ENCODE results near the gene SCP2. TPM values are rescaled to one million over a fixed set of nuclear protein-coding genes. Genes with fewer than 3 reads are reported as not detected.

Gene SCP2
- total and polyA plus RNA-seq, 2 of the 4 experiments (the other 2 are of a cell fraction): 70.4 to 83.1 TPM

DNA sequence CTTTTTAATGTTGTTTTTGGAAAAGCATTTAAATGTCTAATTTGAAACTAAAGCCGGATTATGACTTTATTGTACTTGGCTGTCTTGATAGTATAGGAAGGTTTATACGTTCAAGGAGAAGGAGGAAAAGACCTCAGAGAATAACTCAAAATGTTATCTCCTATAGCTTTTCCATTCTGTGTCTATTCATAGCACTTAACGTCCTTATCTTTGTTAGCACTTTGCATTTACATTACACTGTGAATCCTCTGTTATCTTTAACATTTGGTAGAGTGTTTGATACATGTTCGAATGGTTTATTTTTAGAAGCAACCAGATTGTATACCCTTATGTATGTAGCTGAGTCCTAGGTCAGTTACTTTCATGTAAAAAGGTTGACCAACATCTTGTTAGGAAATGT is 84.1 kb downstream of the SCP2 start:
- H3K18ac ChIP-seq (ENCODE audit: low read depth, low read length): no peak overlapping the region
- DNase-seq: no peak
- no peak for ATAC-seq (ENCODE audit: low read depth)
- H3K4me1 ChIP-seq (ENCODE audit: control insufficient read depth, insufficient read depth, low read length): no peaks in the 10 kb centered on the region
- no peaks in the 10 kb centered on the region for H3K9me3 ChIP-seq (ENCODE audit: control insufficient read depth, insufficient read depth, low read length)
- no peak overlapping the region for H3K23ac ChIP-seq (ENCODE audit: low read depth, low read length)
- H3K27me3 ChIP-seq (ENCODE audit: control insufficient read depth, insufficient read depth, low read length): no peaks in the 10 kb centered on the region
- H4K5ac ChIP-seq (ENCODE audit: low read depth, low read length): no peak overlapping the region
- H3K14ac ChIP-seq (replicated peaks; ENCODE audit: low read depth, low read length): no peak overlapping the region
- dilution Hi-C loops (cut with HindIII; ENCODE audit: low sequenced_read_pairs, unreplicated experiment): no loop called here
- H2BK20ac ChIP-seq (ENCODE audit: low read depth, low read length): no peak overlapping the region
- H4K8ac ChIP-seq (ENCODE audit: low read depth in 2 of 2, low read length in 2 of 2): no peak overlapping the region
- no peaks in the 10 kb centered on the region for H3K9me1 ChIP-seq (ENCODE audit: insufficient read depth, low read length)
- no peak overlapping the region for H3K27ac ChIP-seq (ENCODE audit: insufficient read depth, low read length)
- H3K79me1 ChIP-seq (ENCODE audit: low read depth in 1 of 2, low read length in 2 of 2): peaks cover 6 to 11% of the 10 kb centered on the region in 2 experiments; a peak in 3 of 4 replicates
- ChIA-PET CTCF (no interaction called here), POLR2A (ENCODE audit: unreplicated experiment) (no interaction called here)
- in situ Hi-C loops (cut with MboI; ENCODE audit: low sequenced_read_pairs): no loop called here
- no peak overlapping the region for H3K4ac ChIP-seq (ENCODE audit: low read depth, low read length)
- H4K20me1 ChIP-seq (ENCODE audit: insufficient read depth, low read length): no peaks in the 10 kb centered on the region
- H3K9ac ChIP-seq (ENCODE audit: low read depth, low read length): no peak overlapping the region
- no peak overlapping the region for H3K4me3 ChIP-seq (ENCODE audit: insufficient read depth, low read depth, low read length)
- WGBS, 2 experiments (ENCODE audit: extremely low coverage in 2 of 2, insufficient read length in 1 of 2): no CpG with 5 or more reads among the region's 4 CpGs
- no peak overlapping the region for H3K4me2 ChIP-seq (ENCODE audit: low read depth, low read length)
- H3K36me3 ChIP-seq (ENCODE audit: control insufficient read depth, insufficient read depth, low read length): no peaks in the 10 kb centered on the region
- TF ChIP-seq MAZ (IDR thresholded peaks at IDR 0.05; ENCODE audit: borderline replicate concordance, low read depth, low read length) (no peak), MXI1 (IDR thresholded peaks at IDR 0.05; ENCODE audit: borderline replicate concordance, low read depth, low read length) (no peak), SMC3 (IDR thresholded peaks at IDR 0.05; ENCODE audit: low read depth, low read length) (no peak), RFX5 (IDR thresholded peaks at IDR 0.05; ENCODE audit: low read depth, low read length) (no peak), CHD1 (IDR thresholded peaks at IDR 0.05; ENCODE audit: low read depth, low read length) (no peak), FOS (IDR thresholded peaks at IDR 0.05; ENCODE audit: low read depth, low read length) (no peak), NFE2L2 (IDR thresholded peaks at IDR 0.05; ENCODE audit: low read depth, low read length) (no peak), MAFK (IDR thresholded peaks at IDR 0.05; ENCODE audit: low read depth, low read length) (no peak), RAD21 (IDR thresholded peaks at IDR 0.05; ENCODE audit: low read length) (no peak), CEBPB (IDR thresholded peaks at IDR 0.05; ENCODE audit: low read depth, low read length) (no peak), BHLHE40 (IDR thresholded peaks at IDR 0.05; ENCODE audit: low read depth, low read length) (no peak), RCOR1 (IDR thresholded peaks at IDR 0.05; ENCODE audit: insufficient replicate concordance, low read length) (no peak), POLR2A (IDR thresholded peaks at IDR 0.05; ENCODE audit: low read depth, low read length) (no peak)
- TF ChIP-seq, protein P1, sequence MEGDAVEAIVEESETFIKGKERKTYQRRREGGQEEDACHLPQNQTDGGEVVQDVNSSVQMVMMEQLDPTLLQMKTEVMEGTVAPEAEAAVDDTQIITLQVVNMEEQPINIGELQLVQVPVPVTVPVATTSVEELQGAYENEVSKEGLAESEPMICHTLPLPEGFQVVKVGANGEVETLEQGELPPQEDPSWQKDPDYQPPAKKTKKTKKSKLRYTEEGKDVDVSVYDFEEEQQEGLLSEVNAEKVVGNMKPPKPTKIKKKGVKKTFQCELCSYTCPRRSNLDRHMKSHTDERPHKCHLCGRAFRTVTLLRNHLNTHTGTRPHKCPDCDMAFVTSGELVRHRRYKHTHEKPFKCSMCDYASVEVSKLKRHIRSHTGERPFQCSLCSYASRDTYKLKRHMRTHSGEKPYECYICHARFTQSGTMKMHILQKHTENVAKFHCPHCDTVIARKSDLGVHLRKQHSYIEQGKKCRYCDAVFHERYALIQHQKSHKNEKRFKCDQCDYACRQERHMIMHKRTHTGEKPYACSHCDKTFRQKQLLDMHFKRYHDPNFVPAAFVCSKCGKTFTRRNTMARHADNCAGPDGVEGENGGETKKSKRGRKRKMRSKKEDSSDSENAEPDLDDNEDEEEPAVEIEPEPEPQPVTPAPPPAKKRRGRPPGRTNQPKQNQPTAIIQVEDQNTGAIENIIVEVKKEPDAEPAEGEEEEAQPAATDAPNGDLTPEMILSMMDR (conservative IDR thresholded peaks at IDR 0.05; ENCODE audit: low read depth, low read length): no peak
- TF ChIP-seq, protein P2, sequence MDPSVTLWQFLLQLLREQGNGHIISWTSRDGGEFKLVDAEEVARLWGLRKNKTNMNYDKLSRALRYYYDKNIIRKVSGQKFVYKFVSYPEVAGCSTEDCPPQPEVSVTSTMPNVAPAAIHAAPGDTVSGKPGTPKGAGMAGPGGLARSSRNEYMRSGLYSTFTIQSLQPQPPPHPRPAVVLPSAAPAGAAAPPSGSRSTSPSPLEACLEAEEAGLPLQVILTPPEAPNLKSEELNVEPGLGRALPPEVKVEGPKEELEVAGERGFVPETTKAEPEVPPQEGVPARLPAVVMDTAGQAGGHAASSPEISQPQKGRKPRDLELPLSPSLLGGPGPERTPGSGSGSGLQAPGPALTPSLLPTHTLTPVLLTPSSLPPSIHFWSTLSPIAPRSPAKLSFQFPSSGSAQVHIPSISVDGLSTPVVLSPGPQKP (IDR thresholded peaks at IDR 0.05; ENCODE audit: borderline replicate concordance, low read depth, low read length): no peak
- TF ChIP-seq, protein P3, sequence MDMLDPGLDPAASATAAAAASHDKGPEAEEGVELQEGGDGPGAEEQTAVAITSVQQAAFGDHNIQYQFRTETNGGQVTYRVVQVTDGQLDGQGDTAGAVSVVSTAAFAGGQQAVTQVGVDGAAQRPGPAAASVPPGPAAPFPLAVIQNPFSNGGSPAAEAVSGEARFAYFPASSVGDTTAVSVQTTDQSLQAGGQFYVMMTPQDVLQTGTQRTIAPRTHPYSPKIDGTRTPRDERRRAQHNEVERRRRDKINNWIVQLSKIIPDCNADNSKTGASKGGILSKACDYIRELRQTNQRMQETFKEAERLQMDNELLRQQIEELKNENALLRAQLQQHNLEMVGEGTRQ (IDR thresholded peaks at IDR 0.05; ENCODE audit: low read depth, low read length): no peak
- no TSS peak for BruUV-seq (replicated peaks)
- H2BK120ac ChIP-seq (ENCODE audit: low read depth, low read length): no peak overlapping the region
- H2AFZ ChIP-seq (replicated peaks; ENCODE audit: low read length, poor library complexity): no peak overlapping the region
- H2AK5ac ChIP-seq (ENCODE audit: low read depth, low read length): no peak overlapping the region
- H2BK5ac ChIP-seq (ENCODE audit: low read depth, low read length, poor library complexity, severe bottlenecking): no peak overlapping the region
- H2BK15ac ChIP-seq (ENCODE audit: low read depth, low read length): no peak overlapping the region
- intact Hi-C loops (cut with micrococcal nuclease): no loop called here
- no peak overlapping the region for H2AK9ac ChIP-seq (replicated peaks; ENCODE audit: low read depth, low read length, poor library complexity)
- no peak overlapping the region for H3K56ac ChIP-seq (ENCODE audit: extremely low read depth, insufficient read depth, low read length)
- H4K91ac ChIP-seq (ENCODE audit: insufficient read depth, low read depth, low read length): no peak overlapping the region
